Measurements from ENCODE around the gene ATP5ME. TPM values are rescaled to one million over a fixed set of nuclear protein-coding genes. Genes with fewer than 3 reads are reported as not detected.

ATP5ME gene
- total RNA-seq, 1 donor from 2014 or later = 255 TPM

GRCh38 chr4:623914-624566 lies 50.0 kb downstream of the ATP5ME start:
- Histone ChIP-seq H4K20me1 (ENCODE audit: insufficient read depth, low read length) (no peaks in the 10 kb centered on the region), H2AFZ (ENCODE audit: low read depth, low read length) (no peak overlapping the region), H3K9me3 (ENCODE audit: insufficient read depth, low read depth, low read length) (peaks cover 5% of the 10 kb centered on the region), H3K4me2 (ENCODE audit: low read length) (no peak overlapping the region), H3K36me3 (ENCODE audit: insufficient read depth, low read length) (no peaks in the 10 kb centered on the region), H3K79me2 (ENCODE audit: insufficient read depth, low read length) (no peaks in the 10 kb centered on the region), H3K4me3 (ENCODE audit: insufficient read depth, low read depth, low read length) (no peak overlapping the region), H3K9ac (ENCODE audit: low read length) (no peak overlapping the region), H3K27ac (ENCODE audit: low read depth, low read length) (no peak overlapping the region), H3K27me3 (ENCODE audit: insufficient read depth, low read length) (no peaks in the 10 kb centered on the region), H3K4me1 (ENCODE audit: insufficient read depth, low read length) (no peaks in the 10 kb centered on the region)
- Mint-ChIP-seq H3K4me3 (ENCODE audit: unreplicated experiment) (no peak overlapping the region), H3K27ac (ENCODE audit: unreplicated experiment) (no peak overlapping the region), H3K36me3 (ENCODE audit: low read depth, unreplicated experiment) (peaks cover 2% of the 10 kb centered on the region), H3K27me3 (ENCODE audit: low read depth, unreplicated experiment) (peaks cover 24% of the 10 kb centered on the region), H3K4me1 (ENCODE audit: low read depth, unreplicated experiment) (no peaks in the 10 kb centered on the region), H3K9me3 (ENCODE audit: unreplicated experiment) (no peaks in the 10 kb centered on the region)
- no peak for DNase-seq (ENCODE audit: low read depth)
- TF ChIP-seq CTCF (IDR thresholded peaks at IDR 0.05; ENCODE audit: insufficient read depth, low read depth, low read length) (no peak), EZH2 (IDR thresholded peaks at IDR 0.05; ENCODE audit: insufficient read depth, low read length) (no peak)
- no peak for FAIRE-seq

GRCh38 chr4:622996-623913 lies 50.8 kb downstream of the ATP5ME start:
- FAIRE-seq = no peak
- no peak overlapping the region for H2AFZ ChIP-seq (ENCODE audit: low read depth, low read length)
- no peak for TF ChIP-seq CTCF (IDR thresholded peaks at IDR 0.05; ENCODE audit: insufficient read depth, low read depth, low read length)
- no peak for TF ChIP-seq EZH2 (IDR thresholded peaks at IDR 0.05; ENCODE audit: insufficient read depth, low read length)
- Mint-ChIP-seq H3K9me3 (ENCODE audit: unreplicated experiment) (no peaks in the 10 kb centered on the region), H3K4me3 (ENCODE audit: unreplicated experiment) (no peak overlapping the region), H3K27me3 (ENCODE audit: low read depth, unreplicated experiment) (peaks cover 24% of the 10 kb centered on the region), H3K27ac (ENCODE audit: unreplicated experiment) (no peak overlapping the region), H3K36me3 (ENCODE audit: low read depth, unreplicated experiment) (peaks cover 2% of the 10 kb centered on the region), H3K4me1 (ENCODE audit: low read depth, unreplicated experiment) (no peaks in the 10 kb centered on the region)
- H3K27ac ChIP-seq (ENCODE audit: low read depth, low read length) = no peak overlapping the region
- H3K4me1 ChIP-seq (ENCODE audit: insufficient read depth, low read length) = no peaks in the 10 kb centered on the region
- H3K79me2 ChIP-seq (ENCODE audit: insufficient read depth, low read length) = no peaks in the 10 kb centered on the region
- DNase-seq (ENCODE audit: low read depth) = no peak
- H3K4me3 ChIP-seq (ENCODE audit: insufficient read depth, low read depth, low read length) = no peak overlapping the region
- no peaks in the 10 kb centered on the region for H3K27me3 ChIP-seq (ENCODE audit: insufficient read depth, low read length)
- peaks cover 5% of the 10 kb centered on the region for H3K9me3 ChIP-seq (ENCODE audit: insufficient read depth, low read depth, low read length)
- no peak overlapping the region for H3K9ac ChIP-seq (ENCODE audit: low read length)
- H3K36me3 ChIP-seq (ENCODE audit: insufficient read depth, low read length) = no peaks in the 10 kb centered on the region
- H3K4me2 ChIP-seq (ENCODE audit: low read length) = no peak overlapping the region
- H4K20me1 ChIP-seq (ENCODE audit: insufficient read depth, low read length) = no peaks in the 10 kb centered on the region

Other genes with a start within 250 kb of the ATP5ME start
- gene ZNF721, start 175.1 kb downstream of the ATP5ME start, total RNA-seq = 23.7 and 26.3 TPM in 2 replicates
- gene PIGG, start 175.1 kb downstream of the ATP5ME start, total RNA-seq = 53.0 and 53.4 TPM in 2 replicates
- gene TMEM271, start 98.0 kb downstream of the ATP5ME start, total RNA-seq = 4.4 and 6.2 TPM in 2 replicates
- 2.8 and 3.7 TPM in 2 replicates for gene PDE6B, start 48.7 kb downstream of the ATP5ME start, total RNA-seq
- 17.5 and 21.9 TPM in 2 replicates for gene MYL5, start 266 bp upstream of the ATP5ME start, total RNA-seq
- 6.2 and 9.2 TPM in 2 replicates for gene SLC49A3, start 14.9 kb upstream of the ATP5ME start, total RNA-seq
- gene PCGF3, start 31.6 kb upstream of the ATP5ME start, total RNA-seq = 61.1 and 65.7 TPM in 2 replicates
- gene CPLX1, start 151.9 kb upstream of the ATP5ME start, total RNA-seq = 0.41 and 1.9 TPM in 2 replicates

Measured in astrocyte (in vitro differentiated cells and primary cell).